HepG2 (cell line): ENCODE results near the gene CABP4.

Experiments
- KLF16 ChIP-seq, 2 experiments: sonication (generic) in 1 of 2; formaldehyde crosslinking in 1 of 2; IDR thresholded peaks; 2 replicates each; pipeline versions ENCODE4 v1.6.1 to v1.8.0; 2016 to 2023; ENCODE audit warnings: missing genetic modification reagents in 2 of 2, missing compliant biosample characterization in 1 of 2
- MAFK ChIP-seq, 2 experiments: IDR thresholded peaks in 1 of 2; conservative IDR thresholded peaks in 1 of 2; 2 replicates each; pipeline ENCODE4 v1.6.1; 2011; ENCODE audit warnings: improper control_type of control experiment in 2 of 2, low read length in 2 of 2
- POLR2A ChIP-seq, 2 experiments: IDR thresholded peaks; 2 replicates each; pipeline ENCODE4 v1.6.1; 2011; ENCODE audit warnings: low read depth in 2 of 2, low read length in 2 of 2, mild to moderate bottlenecking in 1 of 2, moderate library complexity in 1 of 2; ENCODE audit not compliant: insufficient read depth in 1 of 2
- REST ChIP-seq, 2 experiments: IDR thresholded peaks; 2 replicates each; pipeline ENCODE4 v1.6.1; 2011 to 2012; ENCODE audit warnings: low read length in 2 of 2, borderline replicate concordance in 1 of 2, low read depth in 1 of 2, mild to moderate bottlenecking in 1 of 2, moderate library complexity in 1 of 2
- TAF1 ChIP-seq: sonication (generic); formaldehyde crosslinking; IDR thresholded peaks from 2 replicates; pipeline ENCODE4 v1.4.0; 2020; ENCODE audit warnings: missing genetic modification reagents
- THRA ChIP-seq: sonication (generic); formaldehyde crosslinking; IDR thresholded peaks from 2 replicates; pipeline ENCODE4 v1.4.0; 2020; ENCODE audit warnings: missing genetic modification reagents, borderline replicate concordance
- TOPORS ChIP-seq: sonication (generic); formaldehyde crosslinking; IDR thresholded peaks from 2 replicates; pipeline ENCODE4 v1.8.0; 2023; ENCODE audit warnings: mild to moderate bottlenecking, missing genetic modification reagents
- ZNF569 ChIP-seq: sonication (generic); formaldehyde crosslinking; IDR thresholded peaks from 2 replicates; pipeline ENCODE4 v1.5.0; 2020; ENCODE audit warnings: mild to moderate bottlenecking, missing genetic modification reagents, moderate library complexity, borderline replicate concordance

GRCh38 chr11:67409781-67410368 lies 45.3 kb upstream of the CABP4 start:
- TF ChIP-seq KLF16 (CRISPR knock-in tag; IDR thresholded peaks at IDR 0.05) (no peak), TAF1 (CRISPR knock-in tag) (no peak), MAFK (conservative IDR thresholded peaks at IDR 0.05 in 1 of 2, IDR thresholded peaks at IDR 0.05 in 1 of 2; ENCODE audit: low read length in 2 of 2) (no peak), THRA (CRISPR knock-in tag) (no peak), TOPORS (CRISPR knock-in tag) (no peak), POLR2A (IDR thresholded peaks at IDR 0.05; ENCODE audit: insufficient read depth in 1 of 2, low read depth in 2 of 2, low read length in 2 of 2) (no peak), ZNF569 (no peak), REST (IDR thresholded peaks at IDR 0.05; ENCODE audit: borderline replicate concordance in 1 of 2, low read depth in 1 of 2, low read length in 2 of 2) (no peak)
